Rectal smooth muscle tissue (tissue), 1 donor: ENCODE measurements around the gene ALDH6A1.
"Not testable (repeated sequence)": the region's sequence is repeated elsewhere in the genome, so short reads cannot be mapped to it uniquely, and the experiment has no call there.

Experiments
- H3K27ac ChIP-seq: one replicate; pipeline ENCODE4 v1.7.0; 2013; ENCODE audit warnings: low read depth, low read length, inconsistent platforms
- H3K27me3 ChIP-seq: one replicate; pipeline ENCODE4 v1.7.0; 2013; ENCODE audit warnings: low read length; ENCODE audit not compliant: control insufficient read depth, insufficient read depth
- H3K36me3 ChIP-seq: one replicate; pipeline ENCODE4 v1.7.0; 2013; ENCODE audit warnings: low read length; ENCODE audit not compliant: control insufficient read depth, insufficient read depth
- H3K4me1 ChIP-seq: one replicate; pipeline ENCODE4 v1.7.0; 2013; ENCODE audit warnings: low read length; ENCODE audit not compliant: control insufficient read depth, insufficient read depth
- H3K4me3 ChIP-seq: one replicate; pipeline ENCODE4 v1.7.0; 2013; ENCODE audit warnings: low read length
- H3K9ac ChIP-seq: one replicate; pipeline ENCODE4 v1.7.0; 2013; ENCODE audit warnings: low read length

The ALDH6A1 gene

DNA sequence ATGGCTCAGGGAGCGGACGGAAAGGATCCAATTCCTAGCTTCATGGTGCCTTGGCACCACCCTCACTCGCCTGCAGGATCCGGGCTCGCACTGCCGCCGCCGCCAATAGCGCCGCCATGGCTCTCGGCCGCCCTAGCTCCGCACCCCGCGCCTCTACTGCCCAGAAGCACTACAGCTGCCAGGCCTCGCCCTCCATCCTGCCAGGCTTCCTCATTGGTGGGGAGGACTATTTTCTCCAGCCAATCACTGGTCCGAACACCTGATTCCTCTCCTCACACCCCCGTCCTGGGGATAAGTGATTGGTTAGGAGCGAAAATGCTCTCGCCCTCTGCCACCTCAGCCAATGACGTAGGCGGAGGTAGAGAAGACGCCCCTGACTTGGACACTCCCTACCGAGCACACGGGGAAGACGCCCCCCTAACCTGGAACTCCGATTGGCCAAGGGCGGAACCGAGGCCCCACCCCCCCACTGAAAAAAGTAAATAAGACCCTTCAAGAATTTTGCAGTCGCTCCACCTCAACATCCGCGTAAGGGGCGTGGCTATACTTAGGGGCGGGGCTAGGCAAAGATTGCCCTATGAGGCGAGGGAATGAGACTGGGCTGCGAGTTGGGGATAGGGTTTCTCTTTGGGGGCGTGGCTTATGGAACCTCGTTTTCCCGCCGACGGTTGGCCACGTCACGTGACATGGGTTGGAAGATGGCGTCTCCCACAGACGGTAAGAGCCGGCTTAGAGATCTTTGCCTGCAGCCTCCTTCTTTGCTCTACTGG lies at the start of gene ALDH6A1, which contains the start of gene LIN52:
TSS of gene ALDH6A1 (minus strand) at position 177 of the 770 bp plus-strand sequence. CDS start at position 118, 59 bp downstream.
TSS of gene LIN52 (plus strand) at position 680 of the 770 bp plus-strand sequence. CDS start at position 699, 19 bp downstream.
- peaks cover 14% of the 10 kb centered on the region for H3K4me1 ChIP-seq

DNA sequence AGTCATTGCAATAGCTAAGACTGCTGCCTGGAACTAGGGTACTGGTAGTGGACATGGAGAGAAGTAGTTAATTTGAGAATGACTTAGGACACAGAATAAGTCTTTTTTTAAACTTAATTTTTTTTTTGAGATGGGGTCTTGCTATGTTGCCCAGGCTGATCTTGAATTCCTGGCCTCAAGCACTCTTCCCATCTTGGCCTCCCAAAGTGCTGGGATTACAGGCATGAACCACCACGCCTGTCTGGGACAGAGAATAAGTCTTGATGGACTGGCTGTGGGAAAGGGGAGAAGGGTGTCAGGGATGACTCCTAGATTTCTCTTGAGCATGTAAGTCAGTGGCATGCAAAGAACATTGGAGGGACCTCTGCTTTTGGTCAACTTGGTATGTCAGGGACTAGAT lies 43.4 kb upstream of the ALDH6A1 start:
- H3K36me3 ChIP-seq = no peaks in the 10 kb centered on the region
- no peaks in the 10 kb centered on the region for H3K4me1 ChIP-seq
- H3K4me3 ChIP-seq = no peak overlapping the region
- no peak overlapping the region for H3K27ac ChIP-seq
- no peak overlapping the region for H3K9ac ChIP-seq
- H3K27me3 ChIP-seq = no peaks in the 10 kb centered on the region

More for the DNA sequence above, at the start of gene ALDH6A1, which contains the start of gene LIN52:
- Histone ChIP-seq H3K27me3 (no peaks in the 10 kb centered on the region), H3K36me3 (no peaks in the 10 kb centered on the region), H3K9ac (peak within 1 kb of the TSS; percentile 80), H3K4me3 (peak within 1 kb of the TSS; percentile 97), H3K27ac (peak within 1 kb of the TSS; percentile 74)

- Histone ChIP-seq H3K4me1 (no peaks in the 10 kb centered on the region), H3K36me3 (no peaks in the 10 kb centered on the region), H3K4me3 (no peak overlapping the region), H3K27me3 (no peaks in the 10 kb centered on the region), H3K27ac (no peak overlapping the region), H3K9ac (no peak overlapping the region)
Measured at GRCh38 chr14:74126315-74127013, 42.2 kb upstream of the ALDH6A1 start.

DNA sequence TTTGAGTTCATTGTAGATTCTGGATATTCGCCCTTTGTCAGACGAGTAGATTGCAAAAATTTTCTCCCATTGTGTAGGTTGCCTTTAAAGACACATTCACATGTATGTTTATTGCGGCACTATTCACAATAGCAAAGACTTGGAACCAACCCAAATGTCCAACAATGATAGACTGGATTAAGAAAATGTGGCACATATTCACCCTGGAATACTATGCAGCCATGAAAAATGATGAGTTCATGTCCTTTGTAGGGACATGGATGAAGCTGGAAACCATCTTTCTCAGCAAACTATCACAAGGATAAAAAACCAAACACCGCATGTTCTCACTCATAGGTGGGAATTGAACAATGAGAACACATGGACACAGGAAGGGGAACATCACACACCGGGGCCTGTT lies 41.2 kb upstream of the ALDH6A1 start:
- H3K27ac ChIP-seq, H3K4me1 ChIP-seq, H3K9ac ChIP-seq, H3K36me3 ChIP-seq, H3K4me3 ChIP-seq, H3K27me3 ChIP-seq: not testable (repeated sequence)

DNA sequence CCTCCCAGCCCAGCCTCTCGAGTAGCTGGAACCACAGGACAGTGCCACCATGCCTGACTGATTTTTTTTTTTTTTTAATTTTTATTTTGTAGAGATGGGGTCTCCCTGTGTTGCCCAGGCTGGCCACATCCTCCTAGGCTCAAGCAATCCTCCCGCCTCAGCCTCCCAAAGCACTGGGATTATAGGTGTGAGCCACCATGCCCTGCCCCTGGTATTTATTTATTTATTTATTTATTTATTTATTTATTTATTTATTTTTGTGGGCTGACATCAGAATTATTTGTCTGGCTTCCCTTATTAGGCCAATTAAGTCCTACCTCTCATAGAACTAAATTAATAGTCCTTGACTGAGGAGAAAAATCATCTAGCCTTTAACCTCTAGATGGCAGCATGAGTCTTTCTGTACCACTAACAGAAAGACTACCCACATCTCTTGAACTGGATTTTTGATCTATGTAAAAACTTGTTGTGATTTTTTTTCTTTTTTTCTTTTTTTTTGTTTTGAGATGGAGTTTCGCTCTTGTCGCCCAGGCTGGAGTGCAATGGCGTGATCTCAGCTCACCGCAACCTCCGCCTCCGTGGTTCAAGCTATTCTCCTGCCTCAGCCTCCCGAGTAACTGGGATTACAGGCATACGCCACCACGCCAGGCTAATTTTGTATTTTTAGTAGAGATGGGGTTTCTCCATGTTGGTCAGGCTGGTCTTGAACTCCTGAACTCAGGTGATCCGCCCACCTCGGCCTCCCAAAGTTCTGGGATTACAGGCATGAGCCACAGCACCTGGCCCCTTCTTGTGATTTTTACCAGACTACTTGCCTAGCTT lies 27.4 kb upstream of the ALDH6A1 start:
- not testable (repeated sequence) for H3K4me3 ChIP-seq, H3K27ac ChIP-seq, H3K4me1 ChIP-seq, H3K36me3 ChIP-seq, H3K27me3 ChIP-seq, H3K9ac ChIP-seq

GRCh38 chr14:74109369-74109768 lies 25.1 kb upstream of the ALDH6A1 start:
- no peaks in the 10 kb centered on the region for H3K4me1 ChIP-seq
- H3K4me3 ChIP-seq = no peak overlapping the region
- H3K36me3 ChIP-seq = no peaks in the 10 kb centered on the region
- H3K9ac ChIP-seq = no peak overlapping the region
- H3K27ac ChIP-seq = no peak overlapping the region
- H3K27me3 ChIP-seq = no peaks in the 10 kb centered on the region

DNA sequence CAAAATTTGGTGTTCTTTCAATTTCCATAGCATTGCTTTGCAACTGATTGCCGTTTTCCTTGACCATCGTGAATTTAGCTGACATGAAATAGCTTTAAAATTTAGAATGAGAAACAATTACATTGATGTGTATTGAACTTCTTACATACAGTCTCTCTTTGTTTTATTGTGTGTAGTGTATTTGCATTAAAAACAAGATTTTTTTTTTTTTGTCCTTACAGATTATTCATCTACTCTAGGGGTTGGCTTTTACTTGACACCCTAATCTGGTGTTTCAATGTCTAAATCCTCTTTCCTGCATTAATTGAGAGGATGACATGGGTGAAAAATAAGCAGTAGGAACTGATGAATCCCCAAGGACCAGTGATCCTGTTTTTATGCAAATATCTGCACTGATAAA lies 21.1 kb upstream of the ALDH6A1 start:
- H3K4me3 ChIP-seq = no peak overlapping the region
- no peaks in the 10 kb centered on the region for H3K4me1 ChIP-seq
- no peak overlapping the region for H3K9ac ChIP-seq
- no peaks in the 10 kb centered on the region for H3K27me3 ChIP-seq
- H3K36me3 ChIP-seq = no peaks in the 10 kb centered on the region
- no peak overlapping the region for H3K27ac ChIP-seq

- Histone ChIP-seq H3K4me3 (no peak overlapping the region), H3K9ac (no peak overlapping the region), H3K36me3 (no peaks in the 10 kb centered on the region)
Measured at GRCh38 chr14:74089251-74090020, 5.2 kb upstream of the ALDH6A1 start.

DNA sequence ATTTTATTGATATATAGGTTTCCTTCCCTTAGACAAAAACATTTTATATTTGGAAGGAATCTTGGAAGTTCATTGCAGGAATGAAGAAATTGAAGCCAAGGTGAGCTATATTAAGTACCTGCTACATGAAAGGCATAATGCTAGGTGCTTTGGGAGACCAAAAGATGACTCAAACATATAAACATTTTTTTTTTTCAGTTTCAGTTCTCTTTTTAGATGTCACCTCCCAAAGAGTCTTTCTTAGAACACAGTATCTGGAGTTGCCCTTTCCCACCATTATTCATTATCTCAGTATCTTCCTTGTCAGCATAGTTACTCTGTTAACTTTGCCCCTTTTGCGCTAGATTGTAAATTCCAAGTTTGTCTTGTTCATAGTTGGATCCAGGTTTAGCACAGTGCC lies 1.6 kb upstream of the ALDH6A1 start:
- Histone ChIP-seq H3K4me1 (peaks cover 14% of the 10 kb centered on the region), H3K27me3 (no peaks in the 10 kb centered on the region), H3K9ac (no peak overlapping the region), H3K27ac (no peak overlapping the region), H3K36me3 (no peaks in the 10 kb centered on the region), H3K4me3 (peak overlapping the region; percentile 97)

More at GRCh38 chr14:74089251-74090020, 5.2 kb upstream of the ALDH6A1 start:
- Histone ChIP-seq H3K27ac (no peak overlapping the region), H3K27me3 (no peaks in the 10 kb centered on the region), H3K4me1 (peaks cover 10% of the 10 kb centered on the region)

- peak overlapping the region; percentile 74 for H3K27ac ChIP-seq
Measured at GRCh38 chr14:74085047-74085637, 889 bp upstream of the ALDH6A1 start.

DNA sequence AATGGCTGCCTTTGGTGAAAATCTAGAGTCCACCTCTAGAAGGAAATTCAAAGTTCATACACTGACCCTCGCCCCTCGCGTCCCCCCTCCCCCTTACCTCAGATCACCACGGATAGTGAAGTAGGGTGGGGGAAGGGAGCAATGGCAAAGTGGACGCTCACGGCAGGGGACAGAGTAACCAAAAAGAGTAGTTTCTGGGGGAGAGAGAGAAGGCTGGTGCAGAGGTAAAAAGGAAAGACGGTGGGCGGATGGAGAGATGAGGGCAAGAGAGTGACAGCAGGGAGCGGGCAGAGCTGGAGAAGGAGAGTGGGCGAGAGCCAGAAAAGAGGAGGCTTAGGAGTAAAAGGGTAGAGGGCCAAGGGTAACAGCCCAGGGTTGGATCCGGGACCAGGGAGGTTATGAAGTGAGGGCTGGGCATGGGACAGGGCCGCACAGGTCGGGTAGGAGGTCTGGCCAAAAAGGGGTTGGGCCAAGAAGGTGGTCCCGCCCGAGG lies 423 bp downstream of the ALDH6A1 start:
- H3K9ac ChIP-seq = peak overlapping the region; percentile 63
- no peaks in the 10 kb centered on the region for H3K36me3 ChIP-seq
- peak overlapping the region; percentile 89 for H3K4me3 ChIP-seq
- H3K27me3 ChIP-seq = no peaks in the 10 kb centered on the region
- peaks cover 14% of the 10 kb centered on the region for H3K4me1 ChIP-seq
- peak overlapping the region; percentile 66 for H3K27ac ChIP-seq

More at GRCh38 chr14:74085047-74085637, 889 bp upstream of the ALDH6A1 start:
- Histone ChIP-seq H3K36me3 (no peaks in the 10 kb centered on the region), H3K27me3 (no peaks in the 10 kb centered on the region), H3K4me1 (peaks cover 14% of the 10 kb centered on the region), H3K4me3 (peak overlapping the region; percentile 97), H3K9ac (peak overlapping the region; percentile 80)
